ENCODE data around the gene TTLL9. TPM values are rescaled to one million over a fixed set of nuclear protein-coding genes. Genes with fewer than 3 reads are reported as not detected.
A peak's percentile ranks its signal among the peaks of the same experiment; 100 is the strongest.

Gene TTLL9
- total and polyA plus RNA-seq, 2 of the 13 experiments (the other 11 are each of a cell fraction or from before 2014, with no cell fraction given) = not detected

DNA sequence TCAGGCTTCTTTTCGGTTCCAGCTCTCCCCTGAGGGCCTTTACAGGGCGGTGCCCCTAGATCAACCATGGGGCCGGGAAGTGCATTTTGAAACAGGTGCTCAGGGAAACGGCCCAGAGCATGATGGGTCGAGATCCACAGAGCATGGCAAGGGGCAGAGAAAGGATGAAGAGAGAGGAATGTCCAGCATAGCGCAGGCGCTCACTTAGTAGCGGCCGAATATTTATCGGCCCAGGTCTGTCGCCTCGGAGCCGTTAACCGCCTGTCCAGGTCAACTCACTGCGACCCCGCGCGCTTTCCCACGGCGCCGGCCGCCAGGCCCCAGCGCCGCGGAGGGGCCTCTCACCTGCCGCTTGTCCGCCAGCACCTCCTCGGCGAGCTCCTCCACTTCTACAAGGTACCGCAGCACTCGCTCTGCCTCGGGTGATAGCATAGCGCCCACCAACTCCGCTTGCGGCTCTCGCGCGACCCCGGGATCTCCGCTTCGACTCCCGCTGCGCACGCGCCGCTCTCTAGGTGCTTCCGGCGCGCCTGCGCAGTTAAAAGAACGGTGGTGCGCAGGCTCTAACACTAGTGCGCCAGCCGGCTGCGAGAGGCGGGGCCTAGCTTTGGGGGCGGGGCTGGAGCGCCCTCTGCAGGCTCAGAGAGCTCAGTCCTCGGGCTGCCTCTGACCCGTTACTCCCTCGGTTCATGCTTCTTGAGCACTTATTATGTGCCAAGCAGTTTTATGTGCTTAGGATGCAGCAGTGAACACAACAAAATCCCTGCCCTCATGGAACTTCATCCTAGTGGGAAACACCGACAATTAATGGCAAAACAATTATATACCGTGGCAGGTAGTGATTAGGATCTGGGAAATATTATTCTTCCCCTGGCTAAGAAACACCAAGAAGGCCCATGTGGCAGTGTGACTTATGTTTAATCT lies 81.4 kb downstream of the TTLL9 start, which contains the start of gene PDRG1 (continued):
- TF ChIP-seq NPAS2 (CRISPR knock-in tag; IDR thresholded peaks at IDR 0.05; ENCODE audit: borderline replicate concordance) (0 out of 2 replicates have a peak, but pooled peaks have one; percentile 52), ZBTB42 (CRISPR knock-in tag; IDR thresholded peaks at IDR 0.05) (0 out of 2 replicates have a peak, but pooled peaks have one; percentile 68), ASH2L (IDR thresholded peaks at IDR 0.05; ENCODE audit: insufficient read length, low read depth, low read length) (peak; percentile 82), MIER2 (CRISPR knock-in tag; IDR thresholded peaks at IDR 0.05) (peak; percentile 91), CTCF (CRISPR knock-in tag; IDR thresholded peaks at IDR 0.05) (peak; percentile 100), KLF15 (CRISPR knock-in tag; IDR thresholded peaks at IDR 0.05; ENCODE audit: borderline replicate concordance) (peak; percentile 87), ZSCAN5A (CRISPR knock-in tag; IDR thresholded peaks at IDR 0.05; ENCODE audit: borderline replicate concordance) (peak; percentile 44; the same call in 1 of the 2 replicates), JUND (CRISPR knock-in tag; IDR thresholded peaks at IDR 0.05) (no peak), ATM (IDR thresholded peaks at IDR 0.05; ENCODE audit: borderline replicate concordance) (no peak), ZNF547 (CRISPR knock-in tag; IDR thresholded peaks at IDR 0.05) (peak; percentile 96), KLF9 (CRISPR knock-in tag; IDR thresholded peaks at IDR 0.05; ENCODE audit: low read depth) (no peak)
- TF ChIP-seq, protein P1, sequence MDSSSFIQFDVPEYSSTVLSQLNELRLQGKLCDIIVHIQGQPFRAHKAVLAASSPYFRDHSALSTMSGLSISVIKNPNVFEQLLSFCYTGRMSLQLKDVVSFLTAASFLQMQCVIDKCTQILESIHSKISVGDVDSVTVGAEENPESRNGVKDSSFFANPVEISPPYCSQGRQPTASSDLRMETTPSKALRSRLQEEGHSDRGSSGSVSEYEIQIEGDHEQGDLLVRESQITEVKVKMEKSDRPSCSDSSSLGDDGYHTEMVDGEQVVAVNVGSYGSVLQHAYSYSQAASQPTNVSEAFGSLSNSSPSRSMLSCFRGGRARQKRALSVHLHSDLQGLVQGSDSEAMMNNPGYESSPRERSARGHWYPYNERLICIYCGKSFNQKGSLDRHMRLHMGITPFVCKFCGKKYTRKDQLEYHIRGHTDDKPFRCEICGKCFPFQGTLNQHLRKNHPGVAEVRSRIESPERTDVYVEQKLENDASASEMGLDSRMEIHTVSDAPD (CRISPR knock-in tag; IDR thresholded peaks at IDR 0.05) = no peak
- TF ChIP-seq, protein P2, sequence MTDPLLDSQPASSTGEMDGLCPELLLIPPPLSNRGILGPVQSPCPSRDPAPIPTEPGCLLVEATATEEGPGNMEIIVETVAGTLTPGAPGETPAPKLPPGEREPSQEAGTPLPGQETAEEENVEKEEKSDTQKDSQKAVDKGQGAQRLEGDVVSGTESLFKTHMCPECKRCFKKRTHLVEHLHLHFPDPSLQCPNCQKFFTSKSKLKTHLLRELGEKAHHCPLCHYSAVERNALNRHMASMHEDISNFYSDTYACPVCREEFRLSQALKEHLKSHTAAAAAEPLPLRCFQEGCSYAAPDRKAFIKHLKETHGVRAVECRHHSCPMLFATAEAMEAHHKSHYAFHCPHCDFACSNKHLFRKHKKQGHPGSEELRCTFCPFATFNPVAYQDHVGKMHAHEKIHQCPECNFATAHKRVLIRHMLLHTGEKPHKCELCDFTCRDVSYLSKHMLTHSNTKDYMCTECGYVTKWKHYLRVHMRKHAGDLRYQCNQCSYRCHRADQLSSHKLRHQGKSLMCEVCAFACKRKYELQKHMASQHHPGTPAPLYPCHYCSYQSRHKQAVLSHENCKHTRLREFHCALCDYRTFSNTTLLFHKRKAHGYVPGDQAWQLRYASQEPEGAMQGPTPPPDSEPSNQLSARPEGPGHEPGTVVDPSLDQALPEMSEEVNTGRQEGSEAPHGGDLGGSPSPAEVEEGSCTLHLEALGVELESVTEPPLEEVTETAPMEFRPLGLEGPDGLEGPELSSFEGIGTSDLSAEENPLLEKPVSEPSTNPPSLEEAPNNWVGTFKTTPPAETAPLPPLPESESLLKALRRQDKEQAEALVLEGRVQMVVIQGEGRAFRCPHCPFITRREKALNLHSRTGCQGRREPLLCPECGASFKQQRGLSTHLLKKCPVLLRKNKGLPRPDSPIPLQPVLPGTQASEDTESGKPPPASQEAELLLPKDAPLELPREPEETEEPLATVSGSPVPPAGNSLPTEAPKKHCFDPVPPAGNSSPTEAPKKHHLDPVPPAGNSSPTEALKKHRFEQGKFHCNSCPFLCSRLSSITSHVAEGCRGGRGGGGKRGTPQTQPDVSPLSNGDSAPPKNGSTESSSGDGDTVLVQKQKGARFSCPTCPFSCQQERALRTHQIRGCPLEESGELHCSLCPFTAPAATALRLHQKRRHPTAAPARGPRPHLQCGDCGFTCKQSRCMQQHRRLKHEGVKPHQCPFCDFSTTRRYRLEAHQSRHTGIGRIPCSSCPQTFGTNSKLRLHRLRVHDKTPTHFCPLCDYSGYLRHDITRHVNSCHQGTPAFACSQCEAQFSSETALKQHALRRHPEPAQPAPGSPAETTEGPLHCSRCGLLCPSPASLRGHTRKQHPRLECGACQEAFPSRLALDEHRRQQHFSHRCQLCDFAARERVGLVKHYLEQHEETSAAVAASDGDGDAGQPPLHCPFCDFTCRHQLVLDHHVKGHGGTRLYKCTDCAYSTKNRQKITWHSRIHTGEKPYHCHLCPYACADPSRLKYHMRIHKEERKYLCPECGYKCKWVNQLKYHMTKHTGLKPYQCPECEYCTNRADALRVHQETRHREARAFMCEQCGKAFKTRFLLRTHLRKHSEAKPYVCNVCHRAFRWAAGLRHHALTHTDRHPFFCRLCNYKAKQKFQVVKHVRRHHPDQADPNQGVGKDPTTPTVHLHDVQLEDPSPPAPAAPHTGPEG (CRISPR knock-in tag; IDR thresholded peaks at IDR 0.05) = peak; percentile 83

All from HepG2 (cell line).